OCI-LY7 (cell line): Measurements from ENCODE around the gene IL1RAPL2.

Source experiments
- EZH2phosphoT487 ChIP-seq: fragments of 200-600 bp; sonication (generic); IDR thresholded peaks from 2 replicates; pipeline ENCODE4 v1.6.1; 2018; ENCODE audit warnings: low read depth, borderline replicate concordance, mild to moderate bottlenecking, mixed run types, antibody characterized with exemption, low read length, moderate library complexity, mixed read lengths
- TF ChIP-seq, protein P1 (sequence below): fragments of 200-600 bp; sonication (generic); conservative IDR thresholded peaks from 2 replicates; pipeline ENCODE4 v1.5.1; 2014; ENCODE audit warnings: mild to moderate bottlenecking, antibody characterized with exemption, low read length, moderate library complexity, mixed read lengths

DNA sequence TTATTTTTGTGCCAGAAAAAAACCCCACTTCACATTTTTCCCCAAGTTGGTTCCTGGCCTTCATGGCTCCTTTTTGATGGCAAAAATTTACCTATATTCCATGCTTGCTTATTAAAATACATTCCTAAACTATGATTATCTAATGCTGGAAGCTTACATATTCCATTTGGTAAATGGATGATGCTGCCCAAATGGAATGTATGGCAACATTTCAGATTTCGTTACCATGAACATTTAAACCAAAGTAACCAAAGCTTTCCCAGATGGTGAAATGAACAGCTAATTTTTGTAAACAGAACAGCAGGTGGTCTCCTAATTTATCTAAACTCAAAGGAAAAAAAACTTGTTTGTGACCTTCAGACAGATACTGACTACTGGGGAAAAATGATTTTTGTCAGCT, 765.2 kb downstream of the IL1RAPL2 start:
- TF ChIP-seq, protein P1, sequence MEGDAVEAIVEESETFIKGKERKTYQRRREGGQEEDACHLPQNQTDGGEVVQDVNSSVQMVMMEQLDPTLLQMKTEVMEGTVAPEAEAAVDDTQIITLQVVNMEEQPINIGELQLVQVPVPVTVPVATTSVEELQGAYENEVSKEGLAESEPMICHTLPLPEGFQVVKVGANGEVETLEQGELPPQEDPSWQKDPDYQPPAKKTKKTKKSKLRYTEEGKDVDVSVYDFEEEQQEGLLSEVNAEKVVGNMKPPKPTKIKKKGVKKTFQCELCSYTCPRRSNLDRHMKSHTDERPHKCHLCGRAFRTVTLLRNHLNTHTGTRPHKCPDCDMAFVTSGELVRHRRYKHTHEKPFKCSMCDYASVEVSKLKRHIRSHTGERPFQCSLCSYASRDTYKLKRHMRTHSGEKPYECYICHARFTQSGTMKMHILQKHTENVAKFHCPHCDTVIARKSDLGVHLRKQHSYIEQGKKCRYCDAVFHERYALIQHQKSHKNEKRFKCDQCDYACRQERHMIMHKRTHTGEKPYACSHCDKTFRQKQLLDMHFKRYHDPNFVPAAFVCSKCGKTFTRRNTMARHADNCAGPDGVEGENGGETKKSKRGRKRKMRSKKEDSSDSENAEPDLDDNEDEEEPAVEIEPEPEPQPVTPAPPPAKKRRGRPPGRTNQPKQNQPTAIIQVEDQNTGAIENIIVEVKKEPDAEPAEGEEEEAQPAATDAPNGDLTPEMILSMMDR: no peak
- TF ChIP-seq EZH2phosphoT487: no peak
